GM12872 (cell line): ENCODE results near the gene SMC3.

ENCODE experiments used
- CTCF ChIP-seq: IDR thresholded peaks from 3 replicates; pipeline ENCODE4 v1.5.1; 2011; ENCODE audit warnings: low read depth, mild to moderate bottlenecking, low read length, moderate library complexity; ENCODE audit not compliant: insufficient read depth

SMC3 gene

GRCh38 chr10:110567201-110568054, at the start of gene SMC3:
SMC3 (plus strand) TSS chr10:110567695; CDS start chr10:110567817, 122 bp downstream.
- no peak for TF ChIP-seq CTCF

GRCh38 chr10:110522365-110522988, 45.0 kb upstream of the SMC3 start:
- no peak for TF ChIP-seq CTCF

GRCh38 chr10:110523736-110524135, 43.8 kb upstream of the SMC3 start:
- TF ChIP-seq CTCF: no peak

GRCh38 chr10:110524179-110524858, 43.2 kb upstream of the SMC3 start:
- TF ChIP-seq CTCF: no peak

GRCh38 chr10:110524859-110525232, 42.6 kb upstream of the SMC3 start:
- no peak for TF ChIP-seq CTCF

GRCh38 chr10:110525349-110526260, 41.9 kb upstream of the SMC3 start:
- TF ChIP-seq CTCF: no peak
